Kidney (tissue), 14 donors: ENCODE data around the gene SRRM1. TPM values are rescaled to one million over a fixed set of nuclear protein-coding genes. Genes with fewer than 3 reads are reported as not detected.

Experiments
- DNase-seq, 5 donors: peaks; one replicate each; pipeline ENCODE4 v3.0.0-alpha.2; 2013 to 2020
- FAIRE-seq: peaks from 2 replicates; lab custom pipeline; 2012; peaks lifted over from hg19 to GRCh38; lab: Jason Lieb, UNC
- H3K27ac ChIP-seq, 2 donors: one replicate each; pipeline ENCODE4 v1.7.0; 2013; ENCODE audit warnings: low read depth in 2 of 2, low read length in 2 of 2, inconsistent platforms in 1 of 2
- H3K27me3 ChIP-seq: one replicate; pipeline ENCODE4 v1.7.1; 2013; ENCODE audit warnings: low read length, inconsistent platforms; ENCODE audit not compliant: control insufficient read depth, insufficient read depth
- H3K36me3 ChIP-seq, 3 donors: one replicate each; pipeline versions ENCODE4 v1.7.0 to v1.7.1; 2013; ENCODE audit warnings: low read length in 3 of 3, control low read depth in 1 of 3, inconsistent platforms in 1 of 3; ENCODE audit not compliant: insufficient read depth in 3 of 3, control insufficient read depth in 2 of 3
- H3K4me1 ChIP-seq, 3 donors: one replicate each; pipeline versions ENCODE4 v1.7.0 to v1.7.1; 2013; ENCODE audit warnings: low read length in 3 of 3, inconsistent platforms in 1 of 3, low read depth in 1 of 3; ENCODE audit not compliant: control insufficient read depth in 2 of 3, insufficient read depth in 2 of 3
- H3K4me3 ChIP-seq, 3 donors: one replicate each; pipeline versions ENCODE4 v1.7.0 to v1.8.1; 2013; ENCODE audit warnings: low read length in 3 of 3, control low read depth in 1 of 3, inconsistent platforms in 1 of 3
- H3K9ac ChIP-seq, 3 donors: one replicate each; pipeline versions ENCODE4 v1.7.0 to v1.7.1; 2013; ENCODE audit warnings: low read length in 3 of 3, control low read depth in 1 of 3, inconsistent platforms in 1 of 3
- H3K9me3 ChIP-seq, 3 donors: one replicate each; pipeline versions ENCODE4 v1.7.0 to v1.7.1; 2013; ENCODE audit warnings: low read length in 3 of 3, control low read depth in 1 of 3, inconsistent platforms in 1 of 3; ENCODE audit not compliant: control insufficient read depth in 2 of 3, insufficient read depth in 1 of 3
- intact Hi-C: fragments of 100-400 bp; cut with DNase I; formaldehyde crosslinking; loops from one replicate; pipeline ENCODE4 v1.11.1; 2022
- polyA plus RNA-seq: library from polyadenylated mRNA; stranded (reverse); fragments of 350-450 nt; fragmentation: Illumina TruSeq; extraction: RNeasy Lipid Tissue Mini Kit (QIAGEN cat#74804); gene quantifications from one replicate; pipeline ENCODE4 v1.2.3, GENCODE V29; 2014; ENCODE audit warnings: low read depth, low replicate concordance; ENCODE audit not compliant: insufficient read depth
- total RNA-seq: library from RNA; stranded (reverse); fragmentation: NEBNext Ultra II Directional; extraction: Animal tissue kit (Norgen Biotek cat#: 25700); gene quantifications from one replicate; pipeline ENCODE4 v1.2.1, GENCODE V29; 2021
- TF ChIP-seq, protein P1 (sequence below): IDR thresholded peaks from 3 replicates; pipeline ENCODE4 v1.5.1; 2012; ENCODE audit warnings: mild to moderate bottlenecking, moderate library complexity, borderline replicate concordance; ENCODE audit not compliant: insufficient read depth; ENCODE audit errors: extremely low read depth
- donor health status: control.
- donor health status: control.
- donor health status: control.
- donor health status: control.
- donor health status: control.
- donor health status: DM: yes; HTN: yes; CAD: no.
- donor health status: Normal renal cell carcinoma (clear cell type).

The SRRM1 gene
- total and polyA plus RNA-seq, 2 donors from 2014 or later, result 21.1 to 123 TPM

DNA sequence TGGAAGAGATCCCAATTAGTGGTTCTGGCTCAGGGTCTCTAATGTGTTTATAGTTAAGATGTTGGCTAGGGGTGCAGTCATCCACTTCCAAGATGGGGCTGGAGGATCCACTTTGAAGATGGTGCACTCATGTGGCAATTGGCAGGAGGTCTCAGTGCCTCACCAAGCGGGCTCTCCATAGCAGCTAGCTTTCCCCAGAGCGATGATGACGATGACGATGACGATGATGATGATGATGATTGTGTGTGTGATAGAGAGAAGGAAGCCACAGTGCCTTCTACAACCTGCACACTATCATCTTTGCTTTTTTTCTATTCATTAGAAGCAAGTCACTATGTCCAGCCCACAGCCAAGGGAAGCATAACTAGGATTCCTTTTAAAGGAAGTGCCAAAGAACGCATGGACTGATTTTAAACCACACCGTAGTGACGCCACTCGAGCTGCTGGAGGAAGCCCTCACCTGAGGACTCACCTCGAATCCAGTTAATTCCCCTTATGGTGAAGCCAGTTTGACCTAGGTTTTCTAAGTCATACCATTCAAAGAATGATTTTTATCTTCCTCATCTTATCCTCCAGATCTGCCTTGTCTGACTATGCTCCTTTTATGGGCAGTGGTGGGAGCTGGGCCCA is 49.4 kb downstream of the SRRM1 start:
- TF ChIP-seq, protein P1, sequence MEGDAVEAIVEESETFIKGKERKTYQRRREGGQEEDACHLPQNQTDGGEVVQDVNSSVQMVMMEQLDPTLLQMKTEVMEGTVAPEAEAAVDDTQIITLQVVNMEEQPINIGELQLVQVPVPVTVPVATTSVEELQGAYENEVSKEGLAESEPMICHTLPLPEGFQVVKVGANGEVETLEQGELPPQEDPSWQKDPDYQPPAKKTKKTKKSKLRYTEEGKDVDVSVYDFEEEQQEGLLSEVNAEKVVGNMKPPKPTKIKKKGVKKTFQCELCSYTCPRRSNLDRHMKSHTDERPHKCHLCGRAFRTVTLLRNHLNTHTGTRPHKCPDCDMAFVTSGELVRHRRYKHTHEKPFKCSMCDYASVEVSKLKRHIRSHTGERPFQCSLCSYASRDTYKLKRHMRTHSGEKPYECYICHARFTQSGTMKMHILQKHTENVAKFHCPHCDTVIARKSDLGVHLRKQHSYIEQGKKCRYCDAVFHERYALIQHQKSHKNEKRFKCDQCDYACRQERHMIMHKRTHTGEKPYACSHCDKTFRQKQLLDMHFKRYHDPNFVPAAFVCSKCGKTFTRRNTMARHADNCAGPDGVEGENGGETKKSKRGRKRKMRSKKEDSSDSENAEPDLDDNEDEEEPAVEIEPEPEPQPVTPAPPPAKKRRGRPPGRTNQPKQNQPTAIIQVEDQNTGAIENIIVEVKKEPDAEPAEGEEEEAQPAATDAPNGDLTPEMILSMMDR, result no peak
- no peak overlapping the region for H3K9ac ChIP-seq
- intact Hi-C loops, result no loop called here

GRCh38 chr1:24693827-24694379 is 50.8 kb downstream of the SRRM1 start:
- Histone ChIP-seq H3K27me3 (no peaks in the 10 kb centered on the region), H3K4me1 (peaks cover 0 to 9% (median 0%) of the 10 kb centered on the region in 3 donors), H3K4me3 (no peak overlapping the region), H3K36me3 (no peaks in the 10 kb centered on the region), H3K27ac (no peak overlapping the region), H3K9ac (no peak overlapping the region), H3K9me3 (no peaks in the 10 kb centered on the region)
- DNase-seq (no peak), FAIRE-seq (no peak)
- intact Hi-C loops, result no loop called here
- TF ChIP-seq, protein P1, result no peak

More for the DNA sequence above, 49.4 kb downstream of the SRRM1 start:
- Histone ChIP-seq H3K9me3 (no peaks in the 10 kb centered on the region), H3K4me3 (no peak overlapping the region), H3K27ac (no peak overlapping the region), H3K27me3 (no peaks in the 10 kb centered on the region), H3K36me3 (no peaks in the 10 kb centered on the region), H3K4me1 (peaks cover 0 to 12% (median 0%) of the 10 kb centered on the region in 3 donors)
- DNase-seq (no peak), FAIRE-seq (no peak)

DNA sequence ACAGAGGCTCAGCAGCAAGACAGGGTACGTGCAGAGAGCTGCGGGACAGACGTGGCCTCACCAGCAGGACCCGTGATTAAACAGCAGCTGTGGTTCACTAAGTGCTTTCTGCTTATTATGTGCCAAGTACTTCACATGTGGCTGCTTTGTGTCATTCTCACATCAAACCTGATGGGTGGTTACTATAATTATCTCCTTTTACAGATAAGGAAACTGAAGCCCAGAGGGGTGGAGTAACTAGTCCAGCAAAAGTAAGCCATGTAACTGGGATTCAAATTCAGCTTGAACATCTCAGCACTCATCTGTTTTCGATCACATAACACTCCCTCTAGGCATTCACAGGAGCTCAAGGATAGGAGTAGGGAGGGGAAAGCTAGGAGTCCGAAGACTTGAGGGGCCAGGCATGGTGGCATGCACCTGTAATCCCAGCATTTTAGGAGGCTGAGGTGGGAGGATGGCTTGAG is 51.3 kb downstream of the SRRM1 start:
- Histone ChIP-seq H3K4me1 (peaks cover 0 to 7% (median 0%) of the 10 kb centered on the region in 3 donors), H3K36me3 (no peaks in the 10 kb centered on the region), H3K27me3 (no peaks in the 10 kb centered on the region), H3K9ac (no peak overlapping the region), H3K9me3 (no peaks in the 10 kb centered on the region), H3K4me3 (no peak overlapping the region), H3K27ac (no peak overlapping the region)
- TF ChIP-seq, protein P1, result no peak
- no peak for DNase-seq
- no peak for FAIRE-seq
- intact Hi-C loops, result no loop called here
